Effector memory CD8-positive, alpha-beta T cell (primary cell): Measurements from ENCODE around the gene INPP1.

ENCODE experiments used
- ATAC-seq: fragments of 150-1000 bp; cut with Tn5 transposase; replicated peaks from 2 replicates; pipeline ENCODE4 v1.10.0; 2021; ENCODE audit warnings: mild to moderate bottlenecking, moderate library complexity
- DNase-seq, 3 experiments: peaks; one replicate each; pipeline ENCODE4 v3.0.0; 2021
- H3K27ac Mint-ChIP-seq, 2 donors: one replicate each; pipeline ENCODE4 v1.8.0; 2022; ENCODE audit warnings: mild to moderate bottlenecking in 2 of 2, mixed read lengths in 2 of 2, moderate library complexity in 2 of 2
- H3K27me3 Mint-ChIP-seq, 2 donors: one replicate each; pipeline ENCODE4 v1.8.0; 2022; ENCODE audit warnings: mixed read lengths in 2 of 2
- H3K36me3 Mint-ChIP-seq: one replicate; pipeline ENCODE4 v1.8.0; 2022; ENCODE audit warnings: mild to moderate bottlenecking, moderate library complexity, mixed read lengths; ENCODE audit not compliant: insufficient read depth
- H3K4me1 Mint-ChIP-seq, 2 donors: one replicate each; pipeline ENCODE4 v1.8.0; 2022; ENCODE audit warnings: low read depth in 2 of 2, mixed read lengths in 2 of 2
- H3K4me3 Mint-ChIP-seq, 2 donors: one replicate each; pipeline ENCODE4 v1.8.0; 2022; ENCODE audit warnings: mild to moderate bottlenecking in 2 of 2, mixed read lengths in 2 of 2, moderate library complexity in 2 of 2
- H3K9me3 Mint-ChIP-seq, 2 donors: one replicate each; pipeline ENCODE4 v1.8.0; 2022; ENCODE audit warnings: mixed read lengths in 2 of 2

The INPP1 gene

GRCh38 chr2:190410166-190410565 is 66.8 kb downstream of the INPP1 start:
- Mint-ChIP-seq H3K9me3 (no peaks in the 10 kb centered on the region), H3K36me3 (peaks cover 29% of the 10 kb centered on the region), H3K4me1 (peaks cover 22 to 52% of the 10 kb centered on the region in 2 donors), H3K27me3 (no peaks in the 10 kb centered on the region), H3K4me3 (peak overlapping the region; percentile 79 to 86), H3K27ac (peak overlapping the region; percentile 92 to 97)
- no peak for ATAC-seq
- DNase-seq, result no peak

GRCh38 chr2:190412966-190413365 is 69.6 kb downstream of the INPP1 start:
- peaks cover 33 to 56% of the 10 kb centered on the region in 2 donors for H3K4me1 Mint-ChIP-seq
- peak overlapping the region; percentile 13 to 70 for H3K27ac Mint-ChIP-seq
- peak overlapping the region; percentile 30 for H3K4me3 Mint-ChIP-seq

GRCh38 chr2:190413421-190413820 is 70.0 kb downstream of the INPP1 start:
- H3K4me1 Mint-ChIP-seq, result peaks cover 36 to 59% of the 10 kb centered on the region in 2 donors
- ATAC-seq (no peak), DNase-seq (no peak)
- H3K4me3 Mint-ChIP-seq, result peak overlapping the region; percentile 30 to 33
- H3K9me3 Mint-ChIP-seq, result no peaks in the 10 kb centered on the region
- H3K27me3 Mint-ChIP-seq, result no peaks in the 10 kb centered on the region
- H3K36me3 Mint-ChIP-seq, result peaks cover 26% of the 10 kb centered on the region
- H3K27ac Mint-ChIP-seq, result peak overlapping the region; percentile 13 to 70

More at GRCh38 chr2:190412966-190413365, 69.6 kb downstream of the INPP1 start:
- DNase-seq (no peak), ATAC-seq (no peak)
- Mint-ChIP-seq H3K27me3 (no peaks in the 10 kb centered on the region), H3K9me3 (no peaks in the 10 kb centered on the region), H3K36me3 (peaks cover 24% of the 10 kb centered on the region)

GRCh38 chr2:190415251-190415650 is 71.9 kb downstream of the INPP1 start:
- Mint-ChIP-seq H3K9me3 (no peaks in the 10 kb centered on the region), H3K36me3 (peaks cover 20% of the 10 kb centered on the region), H3K27me3 (no peaks in the 10 kb centered on the region), H3K27ac (peak overlapping the region; percentile 87 to 93), H3K4me1 (peaks cover 41 to 61% of the 10 kb centered on the region in 2 donors), H3K4me3 (peak overlapping the region; percentile 67 to 71)
- ATAC-seq, result no peak
- DNase-seq, result no peak

GRCh38 chr2:190415794-190416775 is 72.7 kb downstream of the INPP1 start:
- Mint-ChIP-seq H3K36me3 (peaks cover 13% of the 10 kb centered on the region), H3K4me1 (peaks cover 44 to 66% of the 10 kb centered on the region in 2 donors), H3K9me3 (no peaks in the 10 kb centered on the region), H3K27ac (peak overlapping the region; percentile 87 to 93), H3K4me3 (peak overlapping the region; percentile 67 to 71), H3K27me3 (no peaks in the 10 kb centered on the region)
- ATAC-seq, result peak; percentile 67
- DNase-seq, result no peak

GRCh38 chr2:190417045-190417842 is 73.9 kb downstream of the INPP1 start:
- Mint-ChIP-seq H3K4me1 (peaks cover 45 to 67% of the 10 kb centered on the region in 2 donors), H3K27me3 (no peaks in the 10 kb centered on the region), H3K9me3 (no peaks in the 10 kb centered on the region), H3K4me3 (peak overlapping the region in 1 of 2 donors; percentile 28), H3K27ac (peak overlapping the region; percentile 87 to 93), H3K36me3 (peaks cover 12% of the 10 kb centered on the region)
- ATAC-seq, result no peak
- no peak for DNase-seq

GRCh38 chr2:190418727-190419126 is 75.3 kb downstream of the INPP1 start:
- H3K36me3 Mint-ChIP-seq, result peaks cover 12% of the 10 kb centered on the region
- H3K4me3 Mint-ChIP-seq, result no peak overlapping the region

GRCh38 chr2:190420801-190421200 is 77.4 kb downstream of the INPP1 start:
- H3K27me3 Mint-ChIP-seq, result no peaks in the 10 kb centered on the region
- peak overlapping the region in 1 of 2 donors; percentile 63 for H3K27ac Mint-ChIP-seq
- ATAC-seq (no peak), DNase-seq (no peak)
- no peaks in the 10 kb centered on the region for H3K9me3 Mint-ChIP-seq
- H3K4me3 Mint-ChIP-seq, result no peak overlapping the region
- H3K4me1 Mint-ChIP-seq, result peaks cover 48 to 73% of the 10 kb centered on the region in 2 donors
- H3K36me3 Mint-ChIP-seq, result peaks cover 16% of the 10 kb centered on the region

More at GRCh38 chr2:190418727-190419126, 75.3 kb downstream of the INPP1 start:
- ATAC-seq (no peak), DNase-seq (no peak)
- H3K27ac Mint-ChIP-seq, result peak overlapping the region in 1 of 2 donors; percentile 41
- no peaks in the 10 kb centered on the region for H3K9me3 Mint-ChIP-seq
- no peaks in the 10 kb centered on the region for H3K27me3 Mint-ChIP-seq
- H3K4me1 Mint-ChIP-seq, result peaks cover 46 to 67% of the 10 kb centered on the region in 2 donors
